ENCODE measurements around the gene SLC17A1. TPM values are rescaled to one million over a fixed set of nuclear protein-coding genes. Genes with fewer than 3 reads are reported as not detected.

Gene SLC17A1
- total RNA-seq, 1 experiment from 2014 or later = not detected

GRCh38 chr6:25874118-25874517 lies 42.3 kb upstream of the SLC17A1 start, which contains the start of gene SLC17A3:
Gene SLC17A3, minus strand, starts transcription at chr6:25874243. Its CDS starts 5,856 bp downstream, at chr6:25868387.
- TF ChIP-seq, protein P1, sequence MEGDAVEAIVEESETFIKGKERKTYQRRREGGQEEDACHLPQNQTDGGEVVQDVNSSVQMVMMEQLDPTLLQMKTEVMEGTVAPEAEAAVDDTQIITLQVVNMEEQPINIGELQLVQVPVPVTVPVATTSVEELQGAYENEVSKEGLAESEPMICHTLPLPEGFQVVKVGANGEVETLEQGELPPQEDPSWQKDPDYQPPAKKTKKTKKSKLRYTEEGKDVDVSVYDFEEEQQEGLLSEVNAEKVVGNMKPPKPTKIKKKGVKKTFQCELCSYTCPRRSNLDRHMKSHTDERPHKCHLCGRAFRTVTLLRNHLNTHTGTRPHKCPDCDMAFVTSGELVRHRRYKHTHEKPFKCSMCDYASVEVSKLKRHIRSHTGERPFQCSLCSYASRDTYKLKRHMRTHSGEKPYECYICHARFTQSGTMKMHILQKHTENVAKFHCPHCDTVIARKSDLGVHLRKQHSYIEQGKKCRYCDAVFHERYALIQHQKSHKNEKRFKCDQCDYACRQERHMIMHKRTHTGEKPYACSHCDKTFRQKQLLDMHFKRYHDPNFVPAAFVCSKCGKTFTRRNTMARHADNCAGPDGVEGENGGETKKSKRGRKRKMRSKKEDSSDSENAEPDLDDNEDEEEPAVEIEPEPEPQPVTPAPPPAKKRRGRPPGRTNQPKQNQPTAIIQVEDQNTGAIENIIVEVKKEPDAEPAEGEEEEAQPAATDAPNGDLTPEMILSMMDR (IDR thresholded peaks at IDR 0.05; ENCODE audit: insufficient read depth in 1 of 2, low read depth in 1 of 2, low read length in 1 of 2, severe bottlenecking in 1 of 2, unreplicated experiment in 1 of 2) = no peak
- Mint-ChIP-seq H3K27ac (ENCODE audit: unreplicated experiment) (no peak within 1 kb of the TSS), H3K4me1 (ENCODE audit: low read depth, unreplicated experiment) (no peaks in the 10 kb centered on the region), H3K27me3 (ENCODE audit: insufficient read depth, unreplicated experiment) (peaks cover 2% of the 10 kb centered on the region), H3K9me3 (ENCODE audit: unreplicated experiment) (no peaks in the 10 kb centered on the region), H3K4me3 (ENCODE audit: unreplicated experiment) (no peak within 1 kb of the TSS), H3K36me3 (ENCODE audit: insufficient read depth, unreplicated experiment) (no peaks in the 10 kb centered on the region)
- intact Hi-C loops (cut with micrococcal nuclease; ENCODE audit: unreplicated experiment) = no loop called here
- H3K27me3 ChIP-seq (replicated peaks; ENCODE audit: control insufficient read depth, insufficient read depth, low read length) = no peaks in the 10 kb centered on the region
- POLR2A ChIA-PET = no interaction called here
- no peak for DNase-seq
- CTCF ChIA-PET = no interaction called here
- H3K4me1 ChIP-seq = no peaks in the 10 kb centered on the region
- no TSS peak for BruUV-seq (replicated peaks)
- H3K36me3 ChIP-seq (ENCODE audit: control insufficient read depth, insufficient read depth, low read length) = no peaks in the 10 kb centered on the region
- H3K4me3 ChIP-seq (ENCODE audit: low read depth, low read length) = no peak within 1 kb of the TSS
- no peaks in the 10 kb centered on the region for H3K9me3 ChIP-seq

DNA sequence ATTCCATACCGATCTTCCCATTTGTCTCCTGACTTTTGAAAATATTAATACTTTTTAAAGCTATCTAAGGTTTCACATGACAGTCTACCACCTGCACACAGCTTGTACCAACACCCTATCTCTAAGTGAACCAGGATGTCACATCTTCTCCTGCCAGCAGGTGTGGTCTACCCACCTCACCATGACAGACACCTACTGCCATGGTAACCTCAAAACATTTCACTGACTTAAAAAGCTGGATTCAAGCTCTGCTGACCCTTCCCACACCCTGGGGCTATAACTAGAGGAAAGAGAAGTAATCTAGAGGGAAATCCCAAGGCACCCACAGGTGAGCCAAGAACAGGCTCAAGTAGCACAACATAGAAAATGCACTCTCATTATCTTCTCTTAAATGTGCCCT lies 41.0 kb upstream of the SLC17A1 start:
- Mint-ChIP-seq H3K4me1 (ENCODE audit: low read depth, unreplicated experiment) (no peaks in the 10 kb centered on the region), H3K36me3 (ENCODE audit: insufficient read depth, unreplicated experiment) (no peaks in the 10 kb centered on the region), H3K4me3 (ENCODE audit: unreplicated experiment) (no peak overlapping the region), H3K27ac (ENCODE audit: unreplicated experiment) (no peak overlapping the region), H3K9me3 (ENCODE audit: unreplicated experiment) (no peaks in the 10 kb centered on the region), H3K27me3 (ENCODE audit: insufficient read depth, unreplicated experiment) (no peaks in the 10 kb centered on the region)
- H3K4me1 ChIP-seq = no peaks in the 10 kb centered on the region
- no peak for DNase-seq
- intact Hi-C loops (cut with micrococcal nuclease; ENCODE audit: unreplicated experiment) = no loop called here
- no peak overlapping the region for H3K4me3 ChIP-seq (ENCODE audit: low read depth, low read length)
- no peaks in the 10 kb centered on the region; the same call in 1 of the 2 replicates for H3K27me3 ChIP-seq (replicated peaks; ENCODE audit: control insufficient read depth, insufficient read depth, low read length)
- no TSS peak for BruUV-seq (replicated peaks)
- POLR2A ChIA-PET = no interaction called here
- CTCF ChIA-PET = no interaction called here
- TF ChIP-seq, protein P1 (IDR thresholded peaks at IDR 0.05; ENCODE audit: insufficient read depth in 1 of 2, low read depth in 1 of 2, low read length in 1 of 2, severe bottlenecking in 1 of 2, unreplicated experiment in 1 of 2) = no peak
- no peaks in the 10 kb centered on the region for H3K36me3 ChIP-seq (ENCODE audit: control insufficient read depth, insufficient read depth, low read length)
- H3K9me3 ChIP-seq = no peaks in the 10 kb centered on the region

- DNase-seq = no peak
- BruUV-seq (replicated peaks) = no TSS peak
- Mint-ChIP-seq H3K4me1 (ENCODE audit: low read depth, unreplicated experiment) (no peaks in the 10 kb centered on the region), H3K27me3 (ENCODE audit: insufficient read depth, unreplicated experiment) (no peaks in the 10 kb centered on the region), H3K27ac (ENCODE audit: unreplicated experiment) (no peak overlapping the region), H3K4me3 (ENCODE audit: unreplicated experiment) (no peak overlapping the region), H3K9me3 (ENCODE audit: unreplicated experiment) (no peaks in the 10 kb centered on the region), H3K36me3 (ENCODE audit: insufficient read depth, unreplicated experiment) (no peaks in the 10 kb centered on the region)
- ChIA-PET CTCF (no interaction called here), POLR2A (no interaction called here)
- H3K9me3 ChIP-seq = no peaks in the 10 kb centered on the region
- no peaks in the 10 kb centered on the region for H3K4me1 ChIP-seq
- no peaks in the 10 kb centered on the region for H3K36me3 ChIP-seq (ENCODE audit: control insufficient read depth, insufficient read depth, low read length)
- intact Hi-C loops (cut with micrococcal nuclease; ENCODE audit: unreplicated experiment) = no loop called here
- no peak overlapping the region for H3K4me3 ChIP-seq (ENCODE audit: low read depth, low read length)
- no peaks in the 10 kb centered on the region; the same call in 1 of the 2 replicates for H3K27me3 ChIP-seq (replicated peaks; ENCODE audit: control insufficient read depth, insufficient read depth, low read length)
- TF ChIP-seq, protein P1 (IDR thresholded peaks at IDR 0.05; ENCODE audit: insufficient read depth in 1 of 2, low read depth in 1 of 2, low read length in 1 of 2, severe bottlenecking in 1 of 2, unreplicated experiment in 1 of 2) = no peak
These were observed 38.0 kb upstream of the SLC17A1 start for GRCh38 chr6:25869840-25870239.
